Measurements from ENCODE around the gene PALLD.

- TF ChIP-seq CTCF (IDR thresholded peaks at IDR 0.05; ENCODE audit: low read length) (no peak), EZH2 (IDR thresholded peaks at IDR 0.05; ENCODE audit: borderline replicate concordance, low read length) (no peak)
Observed at GRCh38 chr4:168841672-168842019, 344.8 kb downstream of the PALLD start.
